CD14-positive monocyte (primary cell): ENCODE data around the gene FNDC3B. TPM values are rescaled to one million over a fixed set of nuclear protein-coding genes. Genes with fewer than 3 reads are reported as not detected.
"Not testable (repeated sequence)": the region's sequence is repeated elsewhere in the genome, so short reads cannot be mapped to it uniquely, and the experiment has no call there.

Experiments used
- DNase-seq, 3 donors: peaks; one replicate each; pipeline ENCODE4 v3.0.0-alpha.2; 2011 to 2022
- H2AFZ ChIP-seq: 2 replicates; pipeline ENCODE4 v1.6.0; 2012; ENCODE audit warnings: mild to moderate bottlenecking, low read depth, low read length, inconsistent platforms; ENCODE audit not compliant: insufficient read depth, poor library complexity, severe bottlenecking
- H3K27ac ChIP-seq, 2 donors: 1 replicate in 1 of 2; 2 replicates in 1 of 2; pipeline ENCODE4 v1.5.1; 2012 to 2013; ENCODE audit warnings: low read length in 2 of 2, control low read depth in 1 of 2, inconsistent platforms in 1 of 2, low read depth in 1 of 2, mild to moderate bottlenecking in 1 of 2
- H3K27me3 ChIP-seq, 2 donors: one replicate each; pipeline versions ENCODE4 v1.6.0 to v1.6.1; 2011 to 2013; ENCODE audit warnings: low read length in 2 of 2; ENCODE audit not compliant: control insufficient read depth in 2 of 2, insufficient read depth in 2 of 2
- H3K36me3 ChIP-seq, 2 donors: replicated peaks in 1 of 2; 1 replicate in 1 of 2; 2 replicates in 1 of 2; pipeline versions ENCODE4 v1.5.1 to v1.6.1; 2012 to 2013; ENCODE audit warnings: low read length in 2 of 2, control low read depth in 1 of 2, inconsistent platforms in 1 of 2, mild to moderate bottlenecking in 1 of 2; ENCODE audit not compliant: insufficient read depth in 2 of 2, control insufficient read depth in 1 of 2
- H3K4me1 ChIP-seq, 2 donors: 1 replicate in 1 of 2; 2 replicates in 1 of 2; pipeline versions ENCODE4 v1.5.1 to v1.6.1; 2012 to 2013; ENCODE audit warnings: low read length in 2 of 2, control low read depth in 1 of 2, inconsistent platforms in 1 of 2, mild to moderate bottlenecking in 1 of 2, moderate library complexity in 1 of 2; ENCODE audit not compliant: insufficient read depth in 2 of 2, control insufficient read depth in 1 of 2
- H3K4me2 ChIP-seq: replicated peaks from 2 replicates; pipeline ENCODE3; 2012; ENCODE audit warnings: low read length, moderate library complexity, mild to moderate bottlenecking; ENCODE audit not compliant: poor library complexity, severe bottlenecking; ENCODE audit errors: extremely low read depth
- H3K4me3 ChIP-seq, 3 experiments: fragments of 200-600 bp in 1 of 3; sonication (generic) in 1 of 3; replicated peaks in 1 of 3; 1 replicate in 2 of 3; 2 replicates in 1 of 3; pipeline ENCODE4 v1.5.1; 2011 to 2013; ENCODE audit warnings: low read length in 3 of 3, mild to moderate bottlenecking in 3 of 3, control low read depth in 2 of 3, low read depth in 2 of 3, inconsistent platforms in 1 of 3, moderate library complexity in 1 of 3
- H3K79me2 ChIP-seq: 2 replicates; pipeline ENCODE4 v1.6.0; 2012; ENCODE audit warnings: mild to moderate bottlenecking, control low read depth, inconsistent platforms, low read length, moderate library complexity; ENCODE audit not compliant: insufficient read depth
- H3K9ac ChIP-seq: 2 replicates; pipeline ENCODE4 v1.6.0; 2017; ENCODE audit warnings: low read length, mild to moderate bottlenecking; ENCODE audit not compliant: insufficient read depth, poor library complexity, severe bottlenecking
- H3K9me3 ChIP-seq, 2 donors: replicated peaks in 1 of 2; 1 replicate in 1 of 2; 2 replicates in 1 of 2; pipeline versions ENCODE4 v1.5.1 to v1.6.1; 2012 to 2013; ENCODE audit warnings: low read length in 2 of 2, control low read depth in 1 of 2; ENCODE audit not compliant: control insufficient read depth in 1 of 2, insufficient read depth in 1 of 2
- H4K20me1 ChIP-seq: 2 replicates; pipeline ENCODE4 v1.6.0; 2012; ENCODE audit warnings: mild to moderate bottlenecking, low read length, control low read depth, moderate library complexity; ENCODE audit not compliant: insufficient read depth
- H3K27ac Mint-ChIP-seq, 7 donors: one replicate each; pipeline ENCODE4 v1.8.0; 2020; ENCODE audit warnings: mild to moderate bottlenecking in 7 of 7, mixed read lengths in 7 of 7, moderate library complexity in 6 of 7, inconsistent platforms in 2 of 7
- H3K27me3 Mint-ChIP-seq, 3 donors: one replicate each; pipeline ENCODE4 v1.8.0; 2021 to 2022; ENCODE audit warnings: low read depth in 3 of 3, mild to moderate bottlenecking in 3 of 3, mixed read lengths in 3 of 3, moderate library complexity in 3 of 3, inconsistent platforms in 1 of 3
- H3K36me3 Mint-ChIP-seq, 2 donors: one replicate each; pipeline ENCODE4 v1.8.0; 2020; ENCODE audit warnings: mixed read lengths in 2 of 2, inconsistent platforms in 1 of 2, mild to moderate bottlenecking in 1 of 2
- H3K4me1 Mint-ChIP-seq: one replicate; pipeline ENCODE4 v1.8.0; 2020; ENCODE audit warnings: mild to moderate bottlenecking, mixed read lengths
- H3K4me3 Mint-ChIP-seq, 2 donors: one replicate each; pipeline ENCODE4 v1.8.0; 2020; ENCODE audit warnings: mild to moderate bottlenecking in 2 of 2, mixed read lengths in 2 of 2, moderate library complexity in 1 of 2
- H3K9me3 Mint-ChIP-seq, 7 donors: one replicate each; pipeline ENCODE4 v1.8.0; 2020 to 2022; ENCODE audit warnings: mixed read lengths in 7 of 7, mild to moderate bottlenecking in 6 of 7, moderate library complexity in 6 of 7, inconsistent platforms in 2 of 7
- CTCF ChIP-seq: fragments of 200-600 bp; IDR thresholded peaks from one replicate; pipeline ENCODE4 v1.8.0; 2022; ENCODE audit warnings: antibody characterized with exemption, mild to moderate bottlenecking
- WGBS: methylation state at CpG from one replicate; pipeline ENCODE4 v1.1.5; 2013; ENCODE audit warnings: missing lambda C conversion rate; ENCODE audit not compliant: insufficient coverage; 5-methylcytosine and 5-hydroxymethylcytosine counted together
- intact Hi-C, 2 donors: fragments of 100-400 bp; cut with micrococcal nuclease; formaldehyde crosslinking; loops; one replicate each; pipeline versions ENCODE4 v1.15.0 to v1.15.1; 2023
- polyA plus RNA-seq, 3 donors: library from polyadenylated mRNA; depleted of rRNA in 1 of 3; unstranded in 2 of 3; stranded (reverse) in 1 of 3; fragments of 300-500 nt in 2 of 3; fragments of >200 nt in 1 of 3; fragmentation: Illumina TruSeq in 2 of 3; gene quantifications; 1 replicate in 2 of 3; 2 replicates in 1 of 3; pipeline ENCODE4 v1.2.3, GENCODE V29; 2012 to 2021

FNDC3B gene
- polyA plus RNA-seq, 3 donors, result 19.6 to 36.1 (median 25.7) TPM

GRCh38 chr3:172040981-172041963 lies 1.9 kb downstream of the FNDC3B start:
- Histone ChIP-seq H3K79me2 (peaks cover 79% of the 10 kb centered on the region), H2AFZ (peak overlapping the region; percentile 23), H3K27ac (peak overlapping the region; percentile 77 to 98), H4K20me1 (peaks cover 56% of the 10 kb centered on the region), H3K27me3 (no peaks in the 10 kb centered on the region), H3K36me3 (no peaks in the 10 kb centered on the region), H3K4me2 (peak overlapping the region; percentile 90), H3K4me1 (peaks cover 63 to 76% of the 10 kb centered on the region in 2 donors), H3K9ac (peak overlapping the region; percentile 99), H3K4me3 (peak overlapping the region; percentile 84 to 97 (median 96)), H3K9me3 (no peaks in the 10 kb centered on the region)
- Mint-ChIP-seq H3K36me3 (peaks cover 0 to 19% of the 10 kb centered on the region in 2 donors), H3K4me3 (peak overlapping the region; percentile 90 to 93), H3K4me1 (peaks cover 66% of the 10 kb centered on the region), H3K27ac (peak overlapping the region; percentile 89 to 96 (median 93)), H3K9me3 (peaks cover 0 to 2% (median 0%) of the 10 kb centered on the region in 7 donors), H3K27me3 (peaks cover 0 to 1% (median 0%) of the 10 kb centered on the region in 3 donors)
- DNase-seq, result no peak
- TF ChIP-seq CTCF, result peak; percentile 0
- 27% methylated on average over 8 of the region's 15 CpGs for WGBS
- intact Hi-C loops, result loop anchor here in 1 of 2 donors (5.0 kb wide), 1 partner anchor 66 kb away; no protein-coding TSS in a partner anchor

GRCh38 chr3:172042136-172042662 lies 2.8 kb downstream of the FNDC3B start:
- Mint-ChIP-seq H3K36me3 (peaks cover 0 to 19% of the 10 kb centered on the region in 2 donors), H3K27me3 (peaks cover 0 to 1% (median 0%) of the 10 kb centered on the region in 3 donors), H3K9me3 (peaks cover 0 to 2% (median 0%) of the 10 kb centered on the region in 7 donors), H3K4me3 (peak overlapping the region; percentile 90 to 93), H3K4me1 (peaks cover 72% of the 10 kb centered on the region), H3K27ac (peak overlapping the region; percentile 65 to 96 (median 92))
- H3K4me1 ChIP-seq, result peaks cover 68 to 84% of the 10 kb centered on the region in 2 donors
- H2AFZ ChIP-seq, result no peak overlapping the region
- H3K9ac ChIP-seq, result no peak overlapping the region
- H3K79me2 ChIP-seq, result peaks cover 88% of the 10 kb centered on the region
- TF ChIP-seq CTCF, result no peak
- peak overlapping the region; percentile 90 for H3K4me2 ChIP-seq
- H3K9me3 ChIP-seq, result no peaks in the 10 kb centered on the region
- peaks cover 0 to 2% of the 10 kb centered on the region in 2 donors for H3K36me3 ChIP-seq
- no peaks in the 10 kb centered on the region for H3K27me3 ChIP-seq
- H3K4me3 ChIP-seq, result peak overlapping the region in 2 of 3 experiments; percentile 84 to 96
- peak in 1 of 3 donors; percentile 20 for DNase-seq
- peaks cover 65% of the 10 kb centered on the region for H4K20me1 ChIP-seq
- WGBS, result 80% methylated on average over 2 of the region's 6 CpGs
- H3K27ac ChIP-seq, result peak overlapping the region in 1 of 2 donors; percentile 98
- intact Hi-C loops, result loop anchor here in 1 of 2 donors (5.0 kb wide), 1 partner anchor 65 kb away; no protein-coding TSS in a partner anchor

- not testable (repeated sequence) for H3K27me3 Mint-ChIP-seq, H3K9ac ChIP-seq, H3K36me3 ChIP-seq, H2AFZ ChIP-seq, H3K9me3 ChIP-seq, H3K9me3 Mint-ChIP-seq, H3K27me3 ChIP-seq
- H3K4me3 ChIP-seq, result peak overlapping the region in 1 of 3 experiments; percentile 96
- peak overlapping the region; percentile 90 for H3K4me2 ChIP-seq
- H3K79me2 ChIP-seq, result peaks cover 93% of the 10 kb centered on the region
- Mint-ChIP-seq H3K27ac (peak overlapping the region; percentile 65 to 96 (median 92)), H3K36me3 (peaks cover 2 to 20% of the 10 kb centered on the region in 2 donors), H3K4me3 (peak overlapping the region; percentile 90 to 93), H3K4me1 (peaks cover 70% of the 10 kb centered on the region)
- peak overlapping the region; percentile 31 to 98 for H3K27ac ChIP-seq
- intact Hi-C loops, result loop anchor here in 1 of 2 donors (5.0 kb wide), 1 partner anchor 65 kb away; no protein-coding TSS in a partner anchor
- DNase-seq, result peak in 2 of 3 donors; percentile 38 to 52
- WGBS, result 63% methylated on average over 16 of the region's 21 CpGs
- peaks cover 70% of the 10 kb centered on the region for H4K20me1 ChIP-seq
- peaks cover 66 to 79% of the 10 kb centered on the region in 2 donors for H3K4me1 ChIP-seq
Observed at GRCh38 chr3:172042663-172043179, 3.3 kb downstream of the FNDC3B start.
